ENCODE measurements around the gene CNTNAP2.

Gene CNTNAP2

GRCh38 chr7:148340438-148341280, 2224.1 kb downstream of the CNTNAP2 start:
- no peaks in the 10 kb centered on the region for H3K9me3 ChIP-seq (ENCODE audit: insufficient read depth, low read length, severe bottlenecking)
- no peaks in the 10 kb centered on the region for H3K79me2 ChIP-seq (ENCODE audit: insufficient read depth, low read length)
- no peak overlapping the region for H3K9ac ChIP-seq (ENCODE audit: low read depth, low read length)
- DNase-seq, result no peak
- ATAC-seq (ENCODE audit: insufficient read depth, low read depth), result no peak
- H3K4me2 ChIP-seq (ENCODE audit: insufficient read depth, low read length), result no peak overlapping the region
- no peak overlapping the region for H2AFZ ChIP-seq (ENCODE audit: low read depth, low read length)
- H3K27ac ChIP-seq (ENCODE audit: low read length), result no peak overlapping the region
- H4K20me1 ChIP-seq (ENCODE audit: insufficient read depth, low read length), result no peaks in the 10 kb centered on the region
- H3K4me3 ChIP-seq (ENCODE audit: low read depth in 1 of 2, low read length in 2 of 2), result no peak overlapping the region
- H3K4me1 ChIP-seq (ENCODE audit: insufficient read depth, low read length), result no peaks in the 10 kb centered on the region
- H3K27me3 ChIP-seq (ENCODE audit: insufficient read depth, low read length, poor library complexity), result peaks cover 55% of the 10 kb centered on the region
- H3K36me3 ChIP-seq (ENCODE audit: insufficient read depth, low read length), result no peaks in the 10 kb centered on the region
- TF ChIP-seq CTCF (IDR thresholded peaks at IDR 0.05; ENCODE audit: borderline replicate concordance, extremely low read depth, low read length, poor library complexity, severe bottlenecking) (no peak), EZH2 (IDR thresholded peaks at IDR 0.05; ENCODE audit: borderline replicate concordance, low read depth, low read length, severe bottlenecking) (no peak)

- H3K9ac ChIP-seq (ENCODE audit: low read depth, low read length), result no peak overlapping the region
- TF ChIP-seq CTCF (IDR thresholded peaks at IDR 0.05; ENCODE audit: borderline replicate concordance, extremely low read depth, low read length, poor library complexity, severe bottlenecking) (no peak), EZH2 (IDR thresholded peaks at IDR 0.05; ENCODE audit: borderline replicate concordance, low read depth, low read length, severe bottlenecking) (no peak)
- H3K4me1 ChIP-seq (ENCODE audit: insufficient read depth, low read length), result no peaks in the 10 kb centered on the region
- H3K36me3 ChIP-seq (ENCODE audit: insufficient read depth, low read length), result no peaks in the 10 kb centered on the region
- H3K79me2 ChIP-seq (ENCODE audit: insufficient read depth, low read length), result no peaks in the 10 kb centered on the region
- no peaks in the 10 kb centered on the region for H3K9me3 ChIP-seq (ENCODE audit: insufficient read depth, low read length, severe bottlenecking)
- H3K4me3 ChIP-seq (ENCODE audit: low read depth in 1 of 2, low read length in 2 of 2), result no peak overlapping the region
- no peaks in the 10 kb centered on the region for H4K20me1 ChIP-seq (ENCODE audit: insufficient read depth, low read length)
- no peak overlapping the region for H3K27ac ChIP-seq (ENCODE audit: low read length)
- DNase-seq, result no peak
- ATAC-seq (ENCODE audit: insufficient read depth, low read depth), result no peak
- H2AFZ ChIP-seq (ENCODE audit: low read depth, low read length), result no peak overlapping the region
- peaks cover 27% of the 10 kb centered on the region for H3K27me3 ChIP-seq (ENCODE audit: insufficient read depth, low read length, poor library complexity)
- no peak overlapping the region for H3K4me2 ChIP-seq (ENCODE audit: insufficient read depth, low read length)
These were observed 2227.8 kb downstream of the CNTNAP2 start for GRCh38 chr7:148344406-148344805.

GRCh38 chr7:148347981-148348380, 2231.4 kb downstream of the CNTNAP2 start:
- no peak for DNase-seq
- Histone ChIP-seq H3K9ac (ENCODE audit: low read depth, low read length) (no peak overlapping the region), H3K4me1 (ENCODE audit: insufficient read depth, low read length) (no peaks in the 10 kb centered on the region), H3K4me2 (ENCODE audit: insufficient read depth, low read length) (no peak overlapping the region), H3K9me3 (ENCODE audit: insufficient read depth, low read length, severe bottlenecking) (no peaks in the 10 kb centered on the region), H2AFZ (ENCODE audit: low read depth, low read length) (no peak overlapping the region), H4K20me1 (ENCODE audit: insufficient read depth, low read length) (no peaks in the 10 kb centered on the region), H3K4me3 (ENCODE audit: low read depth in 1 of 2, low read length in 2 of 2) (no peak overlapping the region), H3K27me3 (ENCODE audit: insufficient read depth, low read length, poor library complexity) (peaks cover 7% of the 10 kb centered on the region), H3K36me3 (ENCODE audit: insufficient read depth, low read length) (no peaks in the 10 kb centered on the region), H3K27ac (ENCODE audit: low read length) (no peak overlapping the region), H3K79me2 (ENCODE audit: insufficient read depth, low read length) (no peaks in the 10 kb centered on the region)
- no peak for ATAC-seq (ENCODE audit: insufficient read depth, low read depth)
- no peak for TF ChIP-seq CTCF (IDR thresholded peaks at IDR 0.05; ENCODE audit: borderline replicate concordance, extremely low read depth, low read length, poor library complexity, severe bottlenecking)
- TF ChIP-seq EZH2 (IDR thresholded peaks at IDR 0.05; ENCODE audit: borderline replicate concordance, low read depth, low read length, severe bottlenecking), result no peak
